GM23338 (cell line): Measurements from ENCODE around the gene IKZF1. TPM values are rescaled to one million over a fixed set of nuclear protein-coding genes. Genes with fewer than 3 reads are reported as not detected.

ENCODE experiments used
- ATAC-seq: fragments of 200-7000 bp; cut with Tn5 transposase; 3 replicates; pipeline ENCODE4 v1.9.1; 2020
- DNase-seq: peaks from one replicate; pipeline ENCODE4 v3.0.0-alpha.2; 2015; ENCODE audit warnings: low spot score
- H2AFZ ChIP-seq: fragments of 200-600 bp; sonication (generic); 2 replicates; pipeline ENCODE4 v1.8.0; 2016; ENCODE audit warnings: antibody characterized with exemption, mild to moderate bottlenecking, moderate library complexity
- H3F3A ChIP-seq: fragments of 200-600 bp; sonication (generic); replicated peaks from 2 replicates; pipeline ENCODE4 v1.8.0; 2017; ENCODE audit warnings: antibody characterized with exemption, mixed run types, low read depth
- H3K27ac ChIP-seq: fragments of 200-600 bp; sonication (generic); 2 replicates; pipeline ENCODE4 v1.6.1; 2016; ENCODE audit warnings: low read depth
- H3K27me3 ChIP-seq: fragments of 200-600 bp; sonication (generic); 2 replicates; pipeline ENCODE4 v1.8.0; 2016; ENCODE audit warnings: mild to moderate bottlenecking, mixed run types, moderate library complexity; ENCODE audit not compliant: insufficient read depth
- H3K36me3 ChIP-seq: fragments of 200-600 bp; sonication (generic); 2 replicates; pipeline ENCODE4 v1.8.0; 2016; ENCODE audit warnings: mild to moderate bottlenecking; ENCODE audit not compliant: insufficient read depth
- H3K4me1 ChIP-seq: fragments of 200-600 bp; sonication (generic); 2 replicates; pipeline ENCODE4 v1.8.0; 2016; ENCODE audit warnings: mild to moderate bottlenecking, moderate library complexity; ENCODE audit not compliant: insufficient read depth
- H3K4me2 ChIP-seq: fragments of 200-600 bp; sonication (generic); 2 replicates; pipeline ENCODE4 v1.7.1; 2017; ENCODE audit warnings: mixed run types
- H3K4me3 ChIP-seq: fragments of 200-600 bp; sonication (generic); 2 replicates; pipeline ENCODE4 v1.6.1; 2016; ENCODE audit warnings: mixed run types
- H3K79me2 ChIP-seq: fragments of 200-600 bp; sonication (generic); replicated peaks from 2 replicates; pipeline ENCODE4 v1.8.0; 2017; ENCODE audit warnings: mild to moderate bottlenecking; ENCODE audit not compliant: insufficient read depth
- H3K9me2 ChIP-seq: fragments of 200-600 bp; sonication (generic); 2 replicates; pipeline ENCODE4 v1.8.0; 2017; ENCODE audit not compliant: insufficient read depth
- H4K20me1 ChIP-seq: fragments of 200-600 bp; sonication (generic); replicated peaks from 2 replicates; pipeline ENCODE4 v1.8.0; 2017; ENCODE audit warnings: mild to moderate bottlenecking; ENCODE audit not compliant: insufficient read depth
- H3K27ac Mint-ChIP-seq: 2 replicates; pipeline ENCODE4 v1.8.0; 2020; ENCODE audit warnings: inconsistent platforms, mild to moderate bottlenecking, moderate library complexity, mixed read lengths
- H3K27me3 Mint-ChIP-seq: 3 replicates; pipeline ENCODE4 v1.8.0; 2022; ENCODE audit warnings: low read depth, mild to moderate bottlenecking, moderate library complexity, mixed read lengths, inconsistent platforms; ENCODE audit not compliant: insufficient read depth, poor library complexity
- H3K36me3 Mint-ChIP-seq: 3 replicates; pipeline ENCODE4 v1.8.0; 2021; ENCODE audit warnings: low read depth, mild to moderate bottlenecking, inconsistent platforms, moderate library complexity, mixed read lengths
- H3K4me1 Mint-ChIP-seq: 3 replicates; pipeline ENCODE4 v1.8.0; 2020; ENCODE audit warnings: mild to moderate bottlenecking, inconsistent platforms, mixed read lengths
- H3K4me3 Mint-ChIP-seq: 3 replicates; pipeline ENCODE4 v1.8.0; 2021; ENCODE audit warnings: moderate library complexity, mild to moderate bottlenecking, inconsistent platforms, mixed read lengths
- H3K9me3 Mint-ChIP-seq: 3 replicates; pipeline ENCODE4 v1.8.0; 2020; ENCODE audit warnings: moderate library complexity, mild to moderate bottlenecking, inconsistent platforms, mixed read lengths
- CREB1 ChIP-seq: fragments of 250-450 bp; sonication (Bioruptor Pico); IDR thresholded peaks from 2 replicates; pipeline ENCODE4 v1.5.0; 2020; ENCODE audit warnings: low read depth, mild to moderate bottlenecking, moderate library complexity
- ETS1 ChIP-seq: IDR thresholded peaks from 2 replicates; pipeline ENCODE4 v1.6.1; 2016; ENCODE audit warnings: antibody characterized with exemption
- EZH2 ChIP-seq: fragments of 200-600 bp; sonication (generic); IDR thresholded peaks from one replicate; pipeline ENCODE4 v1.8.0; 2017; ENCODE audit warnings: antibody characterized with exemption, mild to moderate bottlenecking, low read depth; ENCODE audit not compliant: unreplicated experiment
- EZH2phosphoT487 ChIP-seq: fragments of 200-600 bp; sonication (generic); IDR thresholded peaks from one replicate; pipeline ENCODE4 v1.8.1; 2018; ENCODE audit warnings: antibody characterized with exemption; ENCODE audit not compliant: unreplicated experiment
- JUNB ChIP-seq: IDR thresholded peaks from one replicate; pipeline ENCODE4 v1.6.1; 2016; ENCODE audit warnings: antibody characterized with exemption; ENCODE audit not compliant: unreplicated experiment
- NANOG ChIP-seq: IDR thresholded peaks from 2 replicates; pipeline ENCODE4 v1.6.1; 2016; ENCODE audit warnings: antibody characterized with exemption, borderline replicate concordance
- POLR2AphosphoS5 ChIP-seq: IDR thresholded peaks from 2 replicates; pipeline ENCODE4 v1.6.1; 2016; ENCODE audit warnings: antibody characterized with exemption, low read depth
- STAT1 ChIP-seq: IDR thresholded peaks from one replicate; pipeline ENCODE4 v1.6.1; 2016; ENCODE audit warnings: antibody characterized with exemption; ENCODE audit not compliant: unreplicated experiment
- ZNF114 ChIP-seq: fragments of 250-450 bp; sonication (Bioruptor Pico); IDR thresholded peaks from 2 replicates; pipeline ENCODE4 v1.5.0; 2020; ENCODE audit warnings: mild to moderate bottlenecking, moderate library complexity
- ZNF331 ChIP-seq: fragments of 250-450 bp; sonication (Bioruptor Pico); IDR thresholded peaks from 2 replicates; pipeline ENCODE4 v1.5.0; 2020; ENCODE audit warnings: low read depth, mild to moderate bottlenecking, moderate library complexity
- ZNF462 ChIP-seq: fragments of 250-450 bp; sonication (Bioruptor Pico); IDR thresholded peaks from 2 replicates; pipeline ENCODE4 v1.5.0; 2020; ENCODE audit warnings: mild to moderate bottlenecking, moderate library complexity
- polyA plus RNA-seq: library from polyadenylated mRNA; unstranded; fragments of >200 nt; fragmentation: Nextera tagmentation; extraction: Ambion mirVana; gene quantifications from 2 replicates; pipeline ENCODE4 v1.2.1, GENCODE V29; 2016
- total RNA-seq: library from RNA; depleted of rRNA; stranded (reverse); fragments of >200 nt; shearing (Covaris generic); gene quantifications from 2 replicates; pipeline ENCODE4 v1.2.3, GENCODE V29; 2014
- TF ChIP-seq, protein P1 (sequence below): IDR thresholded peaks from one replicate; pipeline ENCODE4 v1.6.1; 2018; ENCODE audit warnings: antibody characterized with exemption; ENCODE audit not compliant: unreplicated experiment
- TF ChIP-seq, protein P2 (sequence below), 2 experiments: fragments of 200-600 bp in 1 of 2; sonication (generic) in 1 of 2; conservative IDR thresholded peaks; 2 replicates each; pipeline versions ENCODE4 v1.5.1 to v1.6.1; 2016 to 2017; ENCODE audit warnings: antibody characterized with exemption in 2 of 2, low read depth in 2 of 2, mild to moderate bottlenecking in 2 of 2, moderate library complexity in 1 of 2

Gene IKZF1
- total and polyA plus RNA-seq, 2 experiments from 2014 or later = 0.57 to 1.8 TPM

DNA sequence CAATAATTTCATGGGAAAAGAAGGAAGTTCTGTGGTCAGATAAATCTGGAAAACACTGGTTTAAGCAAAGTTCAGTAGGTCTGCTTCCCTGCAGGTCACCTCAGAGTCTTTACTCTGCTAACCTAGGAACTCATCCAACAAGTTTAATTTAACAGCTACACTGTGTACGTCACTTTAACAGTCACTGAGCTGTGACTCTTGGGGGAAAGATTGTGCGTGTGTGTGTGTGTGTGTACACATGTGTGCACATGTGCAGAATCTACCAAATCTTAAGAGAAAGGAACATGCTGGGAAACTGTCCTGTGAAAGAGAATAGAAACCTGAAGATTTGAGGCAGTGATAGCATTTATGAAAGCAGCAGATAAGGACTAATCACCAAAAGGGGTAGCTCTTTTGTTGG lies 62.6 kb downstream of the IKZF1 start:
- TF ChIP-seq JUNB = no peak
- no peak for TF ChIP-seq EZH2
- no peak for TF ChIP-seq ETS1
- TF ChIP-seq NANOG = no peak
- TF ChIP-seq, protein P1, sequence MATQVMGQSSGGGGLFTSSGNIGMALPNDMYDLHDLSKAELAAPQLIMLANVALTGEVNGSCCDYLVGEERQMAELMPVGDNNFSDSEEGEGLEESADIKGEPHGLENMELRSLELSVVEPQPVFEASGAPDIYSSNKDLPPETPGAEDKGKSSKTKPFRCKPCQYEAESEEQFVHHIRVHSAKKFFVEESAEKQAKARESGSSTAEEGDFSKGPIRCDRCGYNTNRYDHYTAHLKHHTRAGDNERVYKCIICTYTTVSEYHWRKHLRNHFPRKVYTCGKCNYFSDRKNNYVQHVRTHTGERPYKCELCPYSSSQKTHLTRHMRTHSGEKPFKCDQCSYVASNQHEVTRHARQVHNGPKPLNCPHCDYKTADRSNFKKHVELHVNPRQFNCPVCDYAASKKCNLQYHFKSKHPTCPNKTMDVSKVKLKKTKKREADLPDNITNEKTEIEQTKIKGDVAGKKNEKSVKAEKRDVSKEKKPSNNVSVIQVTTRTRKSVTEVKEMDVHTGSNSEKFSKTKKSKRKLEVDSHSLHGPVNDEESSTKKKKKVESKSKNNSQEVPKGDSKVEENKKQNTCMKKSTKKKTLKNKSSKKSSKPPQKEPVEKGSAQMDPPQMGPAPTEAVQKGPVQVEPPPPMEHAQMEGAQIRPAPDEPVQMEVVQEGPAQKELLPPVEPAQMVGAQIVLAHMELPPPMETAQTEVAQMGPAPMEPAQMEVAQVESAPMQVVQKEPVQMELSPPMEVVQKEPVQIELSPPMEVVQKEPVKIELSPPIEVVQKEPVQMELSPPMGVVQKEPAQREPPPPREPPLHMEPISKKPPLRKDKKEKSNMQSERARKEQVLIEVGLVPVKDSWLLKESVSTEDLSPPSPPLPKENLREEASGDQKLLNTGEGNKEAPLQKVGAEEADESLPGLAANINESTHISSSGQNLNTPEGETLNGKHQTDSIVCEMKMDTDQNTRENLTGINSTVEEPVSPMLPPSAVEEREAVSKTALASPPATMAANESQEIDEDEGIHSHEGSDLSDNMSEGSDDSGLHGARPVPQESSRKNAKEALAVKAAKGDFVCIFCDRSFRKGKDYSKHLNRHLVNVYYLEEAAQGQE = no peak
- TF ChIP-seq ZNF331 (CRISPR knock-in tag) = no peak
- TF ChIP-seq, protein P2, sequence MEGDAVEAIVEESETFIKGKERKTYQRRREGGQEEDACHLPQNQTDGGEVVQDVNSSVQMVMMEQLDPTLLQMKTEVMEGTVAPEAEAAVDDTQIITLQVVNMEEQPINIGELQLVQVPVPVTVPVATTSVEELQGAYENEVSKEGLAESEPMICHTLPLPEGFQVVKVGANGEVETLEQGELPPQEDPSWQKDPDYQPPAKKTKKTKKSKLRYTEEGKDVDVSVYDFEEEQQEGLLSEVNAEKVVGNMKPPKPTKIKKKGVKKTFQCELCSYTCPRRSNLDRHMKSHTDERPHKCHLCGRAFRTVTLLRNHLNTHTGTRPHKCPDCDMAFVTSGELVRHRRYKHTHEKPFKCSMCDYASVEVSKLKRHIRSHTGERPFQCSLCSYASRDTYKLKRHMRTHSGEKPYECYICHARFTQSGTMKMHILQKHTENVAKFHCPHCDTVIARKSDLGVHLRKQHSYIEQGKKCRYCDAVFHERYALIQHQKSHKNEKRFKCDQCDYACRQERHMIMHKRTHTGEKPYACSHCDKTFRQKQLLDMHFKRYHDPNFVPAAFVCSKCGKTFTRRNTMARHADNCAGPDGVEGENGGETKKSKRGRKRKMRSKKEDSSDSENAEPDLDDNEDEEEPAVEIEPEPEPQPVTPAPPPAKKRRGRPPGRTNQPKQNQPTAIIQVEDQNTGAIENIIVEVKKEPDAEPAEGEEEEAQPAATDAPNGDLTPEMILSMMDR (conservative IDR thresholded peaks at IDR 0.05; ENCODE audit: low read depth in 2 of 2) = no peak
- no peak for TF ChIP-seq POLR2AphosphoS5
- TF ChIP-seq CREB1 (CRISPR knock-in tag) = no peak
- TF ChIP-seq STAT1 = no peak
- no peak for TF ChIP-seq ZNF114 (CRISPR knock-in tag)
- TF ChIP-seq ZNF462 (CRISPR knock-in tag) = no peak
- TF ChIP-seq EZH2phosphoT487 = no peak
- Mint-ChIP-seq H3K36me3 (no peaks in the 10 kb centered on the region), H3K9me3 (no peaks in the 10 kb centered on the region), H3K27me3 (peaks cover 3% of the 10 kb centered on the region), H3K4me3 (no peak overlapping the region), H3K4me1 (peaks cover 7% of the 10 kb centered on the region), H3K27ac (no peak overlapping the region)
- H2AFZ ChIP-seq = no peak overlapping the region
- no peaks in the 10 kb centered on the region for H3K4me1 ChIP-seq
- no peak for ATAC-seq
- H3K4me3 ChIP-seq = no peak overlapping the region
- H3K79me2 ChIP-seq = no peaks in the 10 kb centered on the region
- H3K36me3 ChIP-seq = no peaks in the 10 kb centered on the region
- no peak overlapping the region for H3K4me2 ChIP-seq
- DNase-seq = no peak
- no peaks in the 10 kb centered on the region for H3K27me3 ChIP-seq
- no peaks in the 10 kb centered on the region for H4K20me1 ChIP-seq
- H3K9me2 ChIP-seq = peaks cover 9% of the 10 kb centered on the region
- H3K27ac ChIP-seq = no peak overlapping the region
- H3F3A ChIP-seq = no peaks in the 10 kb centered on the region
